HEK293T (cell line): ENCODE data around the gene UTP18.

ENCODE experiments used
- CTCF ChIA-PET: fragments of 350-600 bp; formaldehyde crosslinking; extraction: SDS; loops from one replicate; lab custom pipeline; 2021; ENCODE audit warnings: antibody characterized with exemption, inconsistent platforms; lab: Yijun Ruan, JAX
- POLR2A ChIA-PET: fragments of 350-600 bp; formaldehyde crosslinking; extraction: SDS; loops from one replicate; lab custom pipeline; 2020; ENCODE audit warnings: antibody characterized with exemption, inconsistent platforms; lab: Yijun Ruan, JAX
- DNase-seq: peaks from one replicate; pipeline ENCODE4 v3.0.0; 2012; ENCODE audit warnings: mixed read lengths; ENCODE audit errors: extremely low spot score
- ARNT ChIP-seq: fragments of 450-650 bp; IDR thresholded peaks from 2 replicates; pipeline ENCODE4 v1.6.1; 2017; ENCODE audit warnings: mild to moderate bottlenecking
- BHLHE40 ChIP-seq: fragments of 450-650 bp; IDR thresholded peaks from 2 replicates; pipeline ENCODE4 v1.6.1; 2016; ENCODE audit warnings: mild to moderate bottlenecking, moderate library complexity, borderline replicate concordance
- ELF4 ChIP-seq: fragments of 450-650 bp; IDR thresholded peaks from 2 replicates; pipeline ENCODE4 v1.6.1; 2017; ENCODE audit warnings: antibody characterized with exemption
- FOXA1 ChIP-seq: fragments of 450-650 bp; IDR thresholded peaks from 2 replicates; pipeline ENCODE4 v1.6.1; 2016; ENCODE audit warnings: mild to moderate bottlenecking
- FOXK2 ChIP-seq: fragments of 450-650 bp; IDR thresholded peaks from 2 replicates; pipeline ENCODE4 v1.6.1; 2016; ENCODE audit warnings: mild to moderate bottlenecking
- FOXM1 ChIP-seq: fragments of 450-650 bp; IDR thresholded peaks from 2 replicates; pipeline ENCODE4 v1.6.1; 2017; ENCODE audit warnings: mild to moderate bottlenecking, borderline replicate concordance
- HDGF ChIP-seq: fragments of 450-650 bp; IDR thresholded peaks from 2 replicates; pipeline ENCODE4 v1.6.1; 2017; ENCODE audit warnings: antibody characterized with exemption, borderline replicate concordance
- L3MBTL2 ChIP-seq: fragments of 450-650 bp; conservative IDR thresholded peaks from 2 replicates; pipeline ENCODE4 v1.6.1; 2016; ENCODE audit warnings: mild to moderate bottlenecking
- LEF1 ChIP-seq: fragments of 450-650 bp; IDR thresholded peaks from 2 replicates; pipeline ENCODE4 v1.6.1; 2017; ENCODE audit warnings: mild to moderate bottlenecking, borderline replicate concordance
- NFRKB ChIP-seq: fragments of 450-650 bp; IDR thresholded peaks from 2 replicates; pipeline ENCODE4 v1.6.1; 2016; ENCODE audit warnings: mild to moderate bottlenecking, moderate library complexity
- SP1 ChIP-seq: fragments of 450-650 bp; IDR thresholded peaks from 2 replicates; pipeline ENCODE4 v1.6.1; 2017
- SUZ12 ChIP-seq: fragments of 450-650 bp; IDR thresholded peaks from 2 replicates; pipeline ENCODE4 v1.6.1; 2016; ENCODE audit warnings: mild to moderate bottlenecking
- TARDBP ChIP-seq: fragments of 450-650 bp; IDR thresholded peaks from 2 replicates; pipeline ENCODE4 v1.6.1; 2016
- ZNF384 ChIP-seq: fragments of 450-650 bp; IDR thresholded peaks from 2 replicates; pipeline ENCODE4 v1.6.1; 2016
- TF ChIP-seq, protein P1 (sequence below): fragments of 450-650 bp; IDR thresholded peaks from 2 replicates; pipeline ENCODE4 v1.6.1; 2016

Gene UTP18

DNA sequence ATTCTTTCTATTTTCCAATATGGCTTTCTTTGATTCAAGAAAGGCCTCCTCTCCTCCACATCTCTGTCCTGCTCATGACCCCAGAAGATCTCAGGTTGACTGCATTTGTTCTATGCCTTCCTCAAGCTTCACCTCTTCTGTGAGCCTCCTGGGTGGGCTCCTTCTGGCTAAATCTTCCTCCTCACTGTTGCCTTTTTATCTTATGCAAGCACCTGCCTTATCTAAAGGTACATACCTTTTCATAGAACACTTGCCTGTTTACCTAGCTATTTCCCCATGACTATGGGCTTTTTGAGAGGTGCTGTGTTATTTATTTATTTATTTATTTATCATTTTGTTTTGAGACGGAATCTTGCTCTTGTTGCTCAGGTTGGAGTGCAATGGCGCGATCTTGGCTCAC, 81.1 kb downstream of the UTP18 start:
- DNase-seq: no peak
- ChIA-PET POLR2A (interaction anchor here (0.6 kb wide), 1 partner anchor 182 kb away, joined by 3 read pairs; no protein-coding TSS in a partner anchor), CTCF (interaction anchor here (0.7 kb wide), 1 partner anchor 288 kb away, joined by 3 read pairs; no protein-coding TSS in a partner anchor)
- no peak for TF ChIP-seq FOXK2
- TF ChIP-seq LEF1: no peak
- no peak for TF ChIP-seq SP1
- TF ChIP-seq BHLHE40: no peak
- no peak for TF ChIP-seq NFRKB
- no peak for TF ChIP-seq ARNT
- TF ChIP-seq, protein P1, sequence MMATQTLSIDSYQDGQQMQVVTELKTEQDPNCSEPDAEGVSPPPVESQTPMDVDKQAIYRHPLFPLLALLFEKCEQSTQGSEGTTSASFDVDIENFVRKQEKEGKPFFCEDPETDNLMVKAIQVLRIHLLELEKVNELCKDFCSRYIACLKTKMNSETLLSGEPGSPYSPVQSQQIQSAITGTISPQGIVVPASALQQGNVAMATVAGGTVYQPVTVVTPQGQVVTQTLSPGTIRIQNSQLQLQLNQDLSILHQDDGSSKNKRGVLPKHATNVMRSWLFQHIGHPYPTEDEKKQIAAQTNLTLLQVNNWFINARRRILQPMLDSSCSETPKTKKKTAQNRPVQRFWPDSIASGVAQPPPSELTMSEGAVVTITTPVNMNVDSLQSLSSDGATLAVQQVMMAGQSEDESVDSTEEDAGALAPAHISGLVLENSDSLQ: no peak
- TF ChIP-seq ELF4: no peak
- no peak for TF ChIP-seq TARDBP
- TF ChIP-seq SUZ12: no peak

DNA sequence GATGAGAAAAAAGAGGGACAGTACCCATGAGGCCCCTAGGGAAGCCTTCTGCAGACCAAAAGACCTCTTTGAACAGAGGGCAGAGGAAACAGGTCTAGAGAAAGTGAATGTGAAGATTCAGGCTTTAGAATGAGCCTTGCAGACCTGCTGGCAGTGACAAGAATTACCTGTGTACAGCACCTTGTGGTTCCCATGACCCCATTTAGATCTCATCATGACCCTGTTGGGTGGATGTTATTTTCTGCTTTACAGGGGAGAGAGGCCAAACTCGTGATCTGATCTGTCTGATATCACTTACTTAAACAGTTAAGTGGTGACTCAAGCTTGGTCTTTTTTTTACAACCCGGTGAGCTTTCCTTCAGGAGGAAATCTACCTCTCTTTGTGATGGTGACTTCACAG, 81.9 kb downstream of the UTP18 start:
- POLR2A ChIA-PET: no interaction called here
- CTCF ChIA-PET: no interaction called here
- no peak for TF ChIP-seq NFRKB
- no peak for TF ChIP-seq ARNT
- TF ChIP-seq TARDBP: no peak
- no peak for DNase-seq

DNA sequence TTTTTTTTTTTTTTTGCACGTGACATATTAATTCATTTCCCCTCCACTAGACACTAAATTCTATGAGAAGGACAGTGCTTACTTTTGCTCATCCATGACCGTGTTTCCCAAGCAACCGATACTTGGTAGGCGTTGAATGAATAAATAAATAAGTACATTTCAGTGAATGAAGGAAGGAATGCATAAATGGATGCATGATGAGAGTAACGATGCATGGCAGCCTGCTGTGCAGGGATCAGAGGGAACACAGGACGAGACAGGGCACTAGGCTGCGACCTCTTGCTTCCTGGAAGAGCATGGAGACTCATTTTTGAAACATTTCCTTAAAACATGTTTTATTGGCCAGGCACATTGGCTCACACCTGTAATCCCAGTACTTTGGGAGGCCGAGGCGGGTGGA, 84.2 kb downstream of the UTP18 start:
- no peak for DNase-seq
- CTCF ChIA-PET: interaction anchor here (0.6 kb wide), 1 partner anchor 91 kb away, joined by 3 read pairs; no protein-coding TSS in a partner anchor
- POLR2A ChIA-PET: no interaction called here
- TF ChIP-seq HDGF: no peak
- TF ChIP-seq NFRKB: no peak
- no peak for TF ChIP-seq ZNF384
- no peak for TF ChIP-seq FOXM1
- TF ChIP-seq ARNT: no peak
- TF ChIP-seq BHLHE40: no peak

DNA sequence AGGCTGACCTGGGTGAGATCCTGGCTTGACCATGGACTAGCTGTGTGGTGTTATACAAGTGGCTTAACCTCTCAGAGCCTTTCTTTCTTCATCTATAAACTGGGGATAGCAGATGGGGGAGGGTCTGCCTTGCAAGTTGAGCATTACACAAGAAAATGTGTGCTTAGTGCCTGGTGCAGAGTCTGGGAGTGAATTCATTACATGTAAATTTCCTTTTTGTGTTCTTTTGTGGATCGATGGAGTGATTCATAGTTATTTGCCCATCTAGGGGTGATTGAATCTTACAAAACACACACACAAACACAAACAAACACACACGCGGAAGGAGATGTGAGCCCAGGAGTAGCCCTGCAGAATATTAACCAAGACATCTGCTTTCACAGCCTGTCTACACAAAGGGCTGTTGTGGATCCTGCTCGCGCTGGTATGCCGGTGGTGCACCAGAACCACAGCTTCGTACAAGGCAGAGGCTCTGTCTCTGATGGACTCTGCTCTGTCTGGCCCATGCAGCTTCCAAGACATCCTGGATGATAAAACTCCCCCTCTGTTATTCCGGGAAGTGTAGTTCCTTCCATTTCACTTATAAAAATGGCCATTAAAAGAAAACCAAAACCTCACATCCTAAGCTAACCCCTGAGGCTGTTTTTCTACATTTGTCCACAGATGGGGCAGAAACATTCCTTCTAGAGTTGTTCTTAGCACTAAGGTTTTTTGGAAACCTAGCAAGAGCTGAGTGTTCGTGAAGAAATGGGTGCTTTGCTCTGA, 86.1 kb downstream of the UTP18 start:
- DNase-seq: no peak
- TF ChIP-seq FOXK2 (no peak), FOXA1 (no peak), TARDBP (no peak), HDGF (no peak), BHLHE40 (no peak), ELF4 (no peak), L3MBTL2 (no peak), NFRKB (no peak), ARNT (no peak)
- TF ChIP-seq, protein P1: no peak
- ChIA-PET CTCF (interaction anchor here (1.1 kb wide), 1 partner anchor 115 kb away, joined by 3 read pairs; no protein-coding TSS in a partner anchor), POLR2A (interaction anchor here (1.2 kb wide), 1 partner anchor 9 kb away, joined by 3 read pairs; no protein-coding TSS in a partner anchor)
